Neural progenitor cell (in vitro differentiated cells): ENCODE measurements around the gene BCKDK.

Experiments used
- EZH2phosphoT487 ChIP-seq: fragments of 200-600 bp; sonication (generic); IDR thresholded peaks from 2 replicates; pipeline ENCODE4 v1.6.1; 2017; ENCODE audit warnings: antibody characterized with exemption
- TF ChIP-seq, protein P1 (sequence below): fragments of 200-600 bp; sonication (generic); IDR thresholded peaks from 2 replicates; pipeline ENCODE4 v1.5.1; 2017; ENCODE audit warnings: antibody characterized with exemption, mild to moderate bottlenecking

DNA sequence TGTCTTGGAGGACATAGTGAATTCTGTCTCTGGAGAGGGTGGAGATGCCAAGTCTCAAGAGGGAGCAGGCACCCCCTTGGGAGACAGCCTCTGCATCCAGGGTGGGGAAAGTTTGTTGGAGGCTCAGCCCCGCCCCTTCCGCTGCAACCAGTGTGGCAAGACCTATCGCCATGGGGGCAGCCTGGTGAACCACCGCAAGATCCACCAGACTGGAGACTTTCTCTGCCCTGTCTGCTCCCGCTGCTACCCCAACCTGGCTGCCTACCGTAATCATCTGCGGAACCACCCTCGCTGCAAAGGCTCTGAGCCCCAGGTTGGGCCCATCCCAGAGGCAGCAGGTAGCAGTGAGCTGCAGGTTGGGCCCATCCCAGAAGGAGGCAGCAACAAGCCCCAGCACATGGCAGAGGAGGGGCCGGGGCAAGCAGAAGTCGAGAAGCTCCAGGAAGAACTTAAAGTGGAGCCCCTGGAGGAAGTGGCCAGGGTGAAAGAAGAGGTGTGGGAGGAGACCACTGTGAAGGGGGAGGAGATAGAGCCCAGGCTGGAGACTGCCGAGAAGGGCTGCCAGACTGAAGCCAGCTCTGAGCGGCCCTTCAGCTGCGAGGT is 28.7 kb upstream of the BCKDK start:
- TF ChIP-seq, protein P1, sequence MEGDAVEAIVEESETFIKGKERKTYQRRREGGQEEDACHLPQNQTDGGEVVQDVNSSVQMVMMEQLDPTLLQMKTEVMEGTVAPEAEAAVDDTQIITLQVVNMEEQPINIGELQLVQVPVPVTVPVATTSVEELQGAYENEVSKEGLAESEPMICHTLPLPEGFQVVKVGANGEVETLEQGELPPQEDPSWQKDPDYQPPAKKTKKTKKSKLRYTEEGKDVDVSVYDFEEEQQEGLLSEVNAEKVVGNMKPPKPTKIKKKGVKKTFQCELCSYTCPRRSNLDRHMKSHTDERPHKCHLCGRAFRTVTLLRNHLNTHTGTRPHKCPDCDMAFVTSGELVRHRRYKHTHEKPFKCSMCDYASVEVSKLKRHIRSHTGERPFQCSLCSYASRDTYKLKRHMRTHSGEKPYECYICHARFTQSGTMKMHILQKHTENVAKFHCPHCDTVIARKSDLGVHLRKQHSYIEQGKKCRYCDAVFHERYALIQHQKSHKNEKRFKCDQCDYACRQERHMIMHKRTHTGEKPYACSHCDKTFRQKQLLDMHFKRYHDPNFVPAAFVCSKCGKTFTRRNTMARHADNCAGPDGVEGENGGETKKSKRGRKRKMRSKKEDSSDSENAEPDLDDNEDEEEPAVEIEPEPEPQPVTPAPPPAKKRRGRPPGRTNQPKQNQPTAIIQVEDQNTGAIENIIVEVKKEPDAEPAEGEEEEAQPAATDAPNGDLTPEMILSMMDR: no peak
- no peak for TF ChIP-seq EZH2phosphoT487
